IMR-90 (cell line): ENCODE results near the gene ECSCR. TPM values are rescaled to one million over a fixed set of nuclear protein-coding genes. Genes with fewer than 3 reads are reported as not detected.

Experiments
- ATAC-seq: fragments of 200-7000 bp; cut with Tn5 transposase; 2 replicates; pipeline ENCODE4 v1.9.1; 2020; ENCODE audit warnings: low read depth, mild to moderate bottlenecking, moderate library complexity
- BruUV-seq: library from RNA; stranded (reverse); fragments of 400-500 nt; replicated peaks from 2 replicates; lab custom pipeline; 2021; lab: Mats Ljungman, UMichigan
- CTCF ChIA-PET: fragments of 300-600 bp; formaldehyde crosslinking; extraction: SDS; loops from one replicate; lab custom pipeline; 2021; ENCODE audit warnings: antibody characterized with exemption; lab: Yijun Ruan, JAX
- POLR2A ChIA-PET: fragments of 300-600 bp; sonication (Branson Sonifier 250); formaldehyde crosslinking; loops from one replicate; lab custom pipeline; 2022; ENCODE audit warnings: antibody characterized with exemption; ENCODE audit not compliant: unreplicated experiment; lab: Charles Lee
- DNase-seq: peaks from one replicate; pipeline ENCODE4 v3.0.0; 2013
- H2AFZ ChIP-seq: replicated peaks from 2 replicates; pipeline ENCODE3; 2013; ENCODE audit warnings: low read length, mild to moderate bottlenecking; ENCODE audit not compliant: poor library complexity
- H2AK5ac ChIP-seq: 2 replicates; pipeline ENCODE4 v1.6.1; 2013; ENCODE audit warnings: low read depth, low read length, inconsistent platforms
- H2AK9ac ChIP-seq: replicated peaks from 2 replicates; pipeline ENCODE3; 2013; ENCODE audit warnings: mild to moderate bottlenecking, low read depth, low read length, moderate library complexity; ENCODE audit not compliant: poor library complexity
- H2BK120ac ChIP-seq: 2 replicates; pipeline ENCODE4 v1.6.1; 2013; ENCODE audit warnings: low read depth, low read length, inconsistent platforms
- H2BK15ac ChIP-seq: 3 replicates; pipeline ENCODE4 v1.6.1; 2013; ENCODE audit warnings: low read depth, low read length, inconsistent platforms
- H2BK20ac ChIP-seq: 2 replicates; pipeline ENCODE4 v1.6.1; 2013; ENCODE audit warnings: low read depth, mild to moderate bottlenecking, inconsistent platforms, low read length, moderate library complexity
- H2BK5ac ChIP-seq: 2 replicates; pipeline ENCODE4 v1.6.1; 2013; ENCODE audit warnings: mild to moderate bottlenecking, low read depth, low read length, inconsistent platforms; ENCODE audit not compliant: poor library complexity, severe bottlenecking
- H3K14ac ChIP-seq: replicated peaks from 2 replicates; pipeline ENCODE4 v1.6.1; 2013; ENCODE audit warnings: low read depth, low read length, inconsistent platforms
- H3K18ac ChIP-seq: 2 replicates; pipeline ENCODE4 v1.6.1; 2013; ENCODE audit warnings: low read depth, low read length, control low read depth
- H3K23ac ChIP-seq: 2 replicates; pipeline ENCODE4 v1.6.1; 2013; ENCODE audit warnings: low read depth, low read length, inconsistent platforms
- H3K27ac ChIP-seq: 2 replicates; pipeline ENCODE4 v1.5.1; 2013; ENCODE audit warnings: mild to moderate bottlenecking, control low read depth, low read length; ENCODE audit not compliant: insufficient read depth
- H3K27me3 ChIP-seq: 2 replicates; pipeline ENCODE4 v1.6.1; 2013; ENCODE audit warnings: low read length; ENCODE audit not compliant: control insufficient read depth, insufficient read depth
- H3K36me3 ChIP-seq: 2 replicates; pipeline ENCODE4 v1.6.1; 2013; ENCODE audit warnings: low read length, mixed read lengths; ENCODE audit not compliant: control insufficient read depth, insufficient read depth
- H3K4ac ChIP-seq: 2 replicates; pipeline ENCODE4 v1.6.1; 2013; ENCODE audit warnings: low read depth, low read length, inconsistent platforms
- H3K4me1 ChIP-seq: 2 replicates; pipeline ENCODE4 v1.6.1; 2013; ENCODE audit warnings: low read length, mixed read lengths; ENCODE audit not compliant: control insufficient read depth, insufficient read depth
- H3K4me2 ChIP-seq: 2 replicates; pipeline ENCODE4 v1.6.1; 2013; ENCODE audit warnings: low read depth, mild to moderate bottlenecking, control low read depth, low read length, moderate library complexity
- H3K4me3 ChIP-seq: 2 replicates; pipeline ENCODE4 v1.5.1; 2013; ENCODE audit warnings: low read depth, mild to moderate bottlenecking, control low read depth, low read length, moderate library complexity; ENCODE audit not compliant: insufficient read depth
- H3K56ac ChIP-seq: 2 replicates; pipeline ENCODE4 v1.6.1; 2013; ENCODE audit warnings: low read length, inconsistent platforms; ENCODE audit not compliant: insufficient read depth; ENCODE audit errors: extremely low read depth
- H3K79me1 ChIP-seq, 2 experiments: 2 replicates each; pipeline ENCODE4 v1.6.1; 2013; ENCODE audit warnings: low read length in 2 of 2, inconsistent platforms in 1 of 2, low read depth in 1 of 2
- H3K9ac ChIP-seq: 2 replicates; pipeline ENCODE4 v1.6.1; 2013; ENCODE audit warnings: low read depth, low read length, control low read depth
- H3K9me1 ChIP-seq: 2 replicates; pipeline ENCODE4 v1.6.1; 2013; ENCODE audit warnings: low read length, inconsistent platforms; ENCODE audit not compliant: insufficient read depth
- H3K9me3 ChIP-seq: 2 replicates; pipeline ENCODE4 v1.6.1; 2013; ENCODE audit warnings: low read length; ENCODE audit not compliant: control insufficient read depth, insufficient read depth
- H4K20me1 ChIP-seq: 2 replicates; pipeline ENCODE4 v1.6.1; 2013; ENCODE audit warnings: low read length, inconsistent platforms; ENCODE audit not compliant: insufficient read depth
- H4K5ac ChIP-seq: 2 replicates; pipeline ENCODE4 v1.6.1; 2013; ENCODE audit warnings: mild to moderate bottlenecking, low read depth, low read length, control low read depth
- H4K8ac ChIP-seq, 2 experiments: 2 replicates each; pipeline ENCODE4 v1.6.1; 2013; ENCODE audit warnings: low read depth in 2 of 2, low read length in 2 of 2, control low read depth in 1 of 2, inconsistent platforms in 1 of 2
- H4K91ac ChIP-seq: 2 replicates; pipeline ENCODE4 v1.6.1; 2013; ENCODE audit warnings: low read depth, low read length, inconsistent platforms; ENCODE audit not compliant: insufficient read depth
- BHLHE40 ChIP-seq: fragments of 150-350 bp; IDR thresholded peaks from 2 replicates; pipeline ENCODE4 v1.6.1; 2016; ENCODE audit warnings: mild to moderate bottlenecking, low read depth, low read length
- CEBPB ChIP-seq: IDR thresholded peaks from 2 replicates; pipeline ENCODE4 v1.6.1; 2012; ENCODE audit warnings: low read depth, low read length, improper control_type of control experiment
- CHD1 ChIP-seq: IDR thresholded peaks from 2 replicates; pipeline ENCODE4 v1.6.1; 2012; ENCODE audit warnings: low read depth, low read length, improper control_type of control experiment
- FOS ChIP-seq: fragments of 150-350 bp; IDR thresholded peaks from 2 replicates; pipeline ENCODE4 v1.6.1; 2016; ENCODE audit warnings: low read depth, low read length
- MAFK ChIP-seq: IDR thresholded peaks from 2 replicates; pipeline ENCODE4 v1.6.1; 2012; ENCODE audit warnings: low read depth, low read length, improper control_type of control experiment
- MAZ ChIP-seq: IDR thresholded peaks from 2 replicates; pipeline ENCODE4 v1.6.1; 2012; ENCODE audit warnings: low read depth, mild to moderate bottlenecking, low read length, improper control_type of control experiment, moderate library complexity, borderline replicate concordance
- MXI1 ChIP-seq: IDR thresholded peaks from 2 replicates; pipeline ENCODE4 v1.6.1; 2012; ENCODE audit warnings: low read depth, mild to moderate bottlenecking, low read length, moderate library complexity, borderline replicate concordance
- NFE2L2 ChIP-seq: fragments of 150-350 bp; IDR thresholded peaks from 2 replicates; pipeline ENCODE4 v1.6.1; 2016; ENCODE audit warnings: low read depth, mild to moderate bottlenecking, low read length
- RFX5 ChIP-seq: IDR thresholded peaks from 2 replicates; pipeline ENCODE4 v1.8.0; 2012; ENCODE audit warnings: low read depth, mild to moderate bottlenecking, low read length, moderate library complexity
- SMC3 ChIP-seq: fragments of 150-350 bp; IDR thresholded peaks from 2 replicates; pipeline ENCODE4 v1.6.1; 2016; ENCODE audit warnings: low read depth, mild to moderate bottlenecking, antibody characterized with exemption, low read length, moderate library complexity
- WGBS, 2 experiments: methylation state at CpG; one replicate each; pipeline versions ENCODE4 v1.1.5 to v1.1.7; 2013; ENCODE audit warnings: missing lambda C conversion rate in 2 of 2; ENCODE audit not compliant: insufficient read length in 1 of 2; ENCODE audit errors: extremely low coverage in 2 of 2; 5-methylcytosine and 5-hydroxymethylcytosine counted together
- dilution Hi-C: fragments of 300-500 bp; cut with HindIII; formaldehyde crosslinking; loops from one replicate; pipeline ENCODE4 v1.14.3; 2018; ENCODE audit warnings: low sequenced_read_pairs; ENCODE audit not compliant: unreplicated experiment
- in situ Hi-C: fragments of 300-500 bp; cut with MboI; formaldehyde crosslinking; loops from 3 replicates; pipeline ENCODE4 v1.14.3; 2019; ENCODE audit warnings: low sequenced_read_pairs, inconsistent platforms, mixed read lengths
- intact Hi-C: fragments of 100-400 bp; cut with micrococcal nuclease; formaldehyde crosslinking; loops from 2 replicates; pipeline ENCODE4 v1.10.0; 2022
- polyA plus RNA-seq, 3 experiments: library from polyadenylated mRNA; depleted of rRNA; stranded (reverse); fragments of >200 nt; gene quantifications; 2 replicates each; pipeline ENCODE4 v1.2.3, GENCODE V29; 2012; ENCODE audit warnings: low replicate concordance in 1 of 3
- total RNA-seq: library from RNA; depleted of rRNA; stranded (reverse); fragments of >200 nt; gene quantifications from 2 replicates; pipeline ENCODE4 v1.2.3, GENCODE V29; 2012
- TF ChIP-seq, protein P1 (sequence below): conservative IDR thresholded peaks from 2 replicates; pipeline ENCODE4 v1.5.1; 2012; ENCODE audit warnings: mild to moderate bottlenecking, low read depth, low read length, improper control_type of control experiment
- TF ChIP-seq, protein P2 (sequence below): fragments of 150-350 bp; IDR thresholded peaks from 2 replicates; pipeline ENCODE4 v1.6.1; 2017; ENCODE audit warnings: mild to moderate bottlenecking, antibody characterized with exemption, low read length, low read depth
- TF ChIP-seq, protein P3 (sequence below): fragments of 150-350 bp; IDR thresholded peaks from 2 replicates; pipeline ENCODE4 v1.6.1; 2016; ENCODE audit warnings: low read depth, mild to moderate bottlenecking, low read length, moderate library complexity, borderline replicate concordance

The ECSCR gene
- total and polyA plus RNA-seq, 2 of the 4 experiments (the other 2 are of a cell fraction), result 3.6 to 3.9 TPM

DNA sequence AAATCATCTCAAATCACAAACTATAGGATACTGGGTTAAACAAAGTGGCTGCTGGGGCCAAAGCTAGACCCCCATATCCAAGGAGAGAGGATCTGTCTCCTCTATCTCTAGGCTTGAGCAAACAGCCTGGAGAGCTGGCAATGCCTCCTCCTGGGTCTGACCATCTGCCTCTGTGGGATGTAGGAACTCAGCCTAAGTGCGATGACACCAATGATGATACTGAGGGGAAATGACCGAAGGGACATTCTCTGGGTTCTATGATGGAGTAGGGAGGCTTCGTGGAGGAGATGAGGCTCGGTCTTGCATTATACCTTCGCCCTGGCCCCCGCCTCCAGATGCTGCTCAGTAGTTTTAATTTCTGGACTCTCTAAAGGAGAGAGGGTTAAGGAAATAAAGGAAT lies 49.4 kb downstream of the ECSCR start:
- no peaks in the 10 kb centered on the region for H3K27me3 ChIP-seq
- peaks cover 9% of the 10 kb centered on the region; the same call in 1 of the 2 replicates for H3K36me3 ChIP-seq
- ATAC-seq (no peak), DNase-seq (no peak)
- no peak overlapping the region for H2AFZ ChIP-seq
- H3K4ac ChIP-seq, result no peak overlapping the region
- H3K4me1 ChIP-seq, result peaks cover 4% of the 10 kb centered on the region; the same call in 1 of the 2 replicates
- in situ Hi-C loops (no loop called here), dilution Hi-C loops (loop anchor here (25.0 kb wide), 1 partner anchor 99 kb away; no protein-coding TSS in a partner anchor), intact Hi-C loops (no loop called here)
- no peak overlapping the region for H3K9ac ChIP-seq
- no peaks in the 10 kb centered on the region for H3K9me1 ChIP-seq
- TF ChIP-seq MAZ (no peak), FOS (no peak), MAFK (no peak), SMC3 (no peak), RFX5 (no peak), CEBPB (no peak), NFE2L2 (no peak), CHD1 (no peak), MXI1 (no peak), BHLHE40 (no peak)
- TF ChIP-seq, protein P1, sequence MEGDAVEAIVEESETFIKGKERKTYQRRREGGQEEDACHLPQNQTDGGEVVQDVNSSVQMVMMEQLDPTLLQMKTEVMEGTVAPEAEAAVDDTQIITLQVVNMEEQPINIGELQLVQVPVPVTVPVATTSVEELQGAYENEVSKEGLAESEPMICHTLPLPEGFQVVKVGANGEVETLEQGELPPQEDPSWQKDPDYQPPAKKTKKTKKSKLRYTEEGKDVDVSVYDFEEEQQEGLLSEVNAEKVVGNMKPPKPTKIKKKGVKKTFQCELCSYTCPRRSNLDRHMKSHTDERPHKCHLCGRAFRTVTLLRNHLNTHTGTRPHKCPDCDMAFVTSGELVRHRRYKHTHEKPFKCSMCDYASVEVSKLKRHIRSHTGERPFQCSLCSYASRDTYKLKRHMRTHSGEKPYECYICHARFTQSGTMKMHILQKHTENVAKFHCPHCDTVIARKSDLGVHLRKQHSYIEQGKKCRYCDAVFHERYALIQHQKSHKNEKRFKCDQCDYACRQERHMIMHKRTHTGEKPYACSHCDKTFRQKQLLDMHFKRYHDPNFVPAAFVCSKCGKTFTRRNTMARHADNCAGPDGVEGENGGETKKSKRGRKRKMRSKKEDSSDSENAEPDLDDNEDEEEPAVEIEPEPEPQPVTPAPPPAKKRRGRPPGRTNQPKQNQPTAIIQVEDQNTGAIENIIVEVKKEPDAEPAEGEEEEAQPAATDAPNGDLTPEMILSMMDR, result no peak
- TF ChIP-seq, protein P2, sequence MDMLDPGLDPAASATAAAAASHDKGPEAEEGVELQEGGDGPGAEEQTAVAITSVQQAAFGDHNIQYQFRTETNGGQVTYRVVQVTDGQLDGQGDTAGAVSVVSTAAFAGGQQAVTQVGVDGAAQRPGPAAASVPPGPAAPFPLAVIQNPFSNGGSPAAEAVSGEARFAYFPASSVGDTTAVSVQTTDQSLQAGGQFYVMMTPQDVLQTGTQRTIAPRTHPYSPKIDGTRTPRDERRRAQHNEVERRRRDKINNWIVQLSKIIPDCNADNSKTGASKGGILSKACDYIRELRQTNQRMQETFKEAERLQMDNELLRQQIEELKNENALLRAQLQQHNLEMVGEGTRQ, result no peak
- TF ChIP-seq, protein P3, sequence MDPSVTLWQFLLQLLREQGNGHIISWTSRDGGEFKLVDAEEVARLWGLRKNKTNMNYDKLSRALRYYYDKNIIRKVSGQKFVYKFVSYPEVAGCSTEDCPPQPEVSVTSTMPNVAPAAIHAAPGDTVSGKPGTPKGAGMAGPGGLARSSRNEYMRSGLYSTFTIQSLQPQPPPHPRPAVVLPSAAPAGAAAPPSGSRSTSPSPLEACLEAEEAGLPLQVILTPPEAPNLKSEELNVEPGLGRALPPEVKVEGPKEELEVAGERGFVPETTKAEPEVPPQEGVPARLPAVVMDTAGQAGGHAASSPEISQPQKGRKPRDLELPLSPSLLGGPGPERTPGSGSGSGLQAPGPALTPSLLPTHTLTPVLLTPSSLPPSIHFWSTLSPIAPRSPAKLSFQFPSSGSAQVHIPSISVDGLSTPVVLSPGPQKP, result no peak
- H2AK9ac ChIP-seq, result no peak overlapping the region
- H3K14ac ChIP-seq, result no peak overlapping the region
- H3K56ac ChIP-seq, result no peak overlapping the region
- H3K27ac ChIP-seq, result no peak overlapping the region
- no peak overlapping the region for H2AK5ac ChIP-seq
- no peaks in the 10 kb centered on the region for H3K79me1 ChIP-seq
- H3K23ac ChIP-seq, result no peak overlapping the region
- H4K8ac ChIP-seq, result no peak overlapping the region
- H4K91ac ChIP-seq, result no peak overlapping the region
- H2BK15ac ChIP-seq, result no peak overlapping the region
- no peak overlapping the region for H3K4me3 ChIP-seq
- no peak overlapping the region for H2BK5ac ChIP-seq
- BruUV-seq, result no TSS peak
- H3K18ac ChIP-seq, result no peak overlapping the region
- ChIA-PET POLR2A (no interaction called here), CTCF (interaction anchor here (0.8 kb wide), 1 partner anchor 9 kb away, joined by 3 read pairs; the partner anchor contains the start of gene SPATA24)
- H2BK120ac ChIP-seq, result no peak overlapping the region
- H4K20me1 ChIP-seq, result no peaks in the 10 kb centered on the region
- H3K9me3 ChIP-seq, result no peaks in the 10 kb centered on the region
- no CpG with 5 or more reads among the region's 6 CpGs for WGBS, 2 experiments
- no peak overlapping the region for H3K4me2 ChIP-seq
- no peak overlapping the region for H2BK20ac ChIP-seq
- no peak overlapping the region for H4K5ac ChIP-seq
